Esophagus muscularis mucosa (tissue), 4 donors: Measurements from ENCODE around the gene ZNF524. TPM values are rescaled to one million over a fixed set of nuclear protein-coding genes. Genes with fewer than 3 reads are reported as not detected.

Experiments used
- DNase-seq: peaks from one replicate; pipeline ENCODE4 v3.0.0-alpha.2; 2017; ENCODE audit errors: extremely low spot score
- H3K27ac ChIP-seq, 4 donors: fragments of 200-600 bp; sonication (generic); replicated peaks in 1 of 4; 1 replicate in 3 of 4; 2 replicates in 1 of 4; pipeline ENCODE4 v1.5.1; 2016 to 2019; ENCODE audit warnings: mild to moderate bottlenecking in 1 of 4
- H3K27me3 ChIP-seq, 4 donors: fragments of 200-600 bp; sonication (generic); one replicate each; pipeline versions ENCODE4 v1.5.1 to v1.6.0; 2016 to 2019
- H3K36me3 ChIP-seq, 4 donors: fragments of 200-600 bp; sonication (generic); one replicate each; pipeline ENCODE4 v1.5.1; 2016 to 2019
- H3K4me1 ChIP-seq, 4 donors: fragments of 200-600 bp; sonication (generic); one replicate each; pipeline ENCODE4 v1.5.1; 2016 to 2019
- H3K4me3 ChIP-seq, 4 donors: fragments of 200-600 bp; sonication (generic); 1 replicate in 2 of 4; 2 replicates in 2 of 4; pipeline ENCODE4 v1.5.1; 2016 to 2019; ENCODE audit warnings: mild to moderate bottlenecking in 4 of 4, moderate library complexity in 1 of 4
- H3K9me3 ChIP-seq, 4 donors: fragments of 200-600 bp; sonication (generic); 1 replicate in 3 of 4; 2 replicates in 1 of 4; pipeline ENCODE4 v1.5.1; 2016 to 2019
- EP300 ChIP-seq: sonication (generic); formaldehyde crosslinking; IDR thresholded peaks from one replicate; pipeline ENCODE4 v1.6.1; 2017; ENCODE audit warnings: antibody characterized with exemption
- POLR2A ChIP-seq: fragments of 450-650 bp; IDR thresholded peaks from one replicate; pipeline ENCODE4 v1.6.1; 2017; ENCODE audit warnings: antibody characterized with exemption, moderate library complexity, mild to moderate bottlenecking, low read depth
- POLR2AphosphoS5 ChIP-seq, 2 donors: sonication (generic); formaldehyde crosslinking; IDR thresholded peaks; one replicate each; pipeline ENCODE4 v1.6.1; 2017; ENCODE audit warnings: antibody characterized with exemption in 2 of 2
- WGBS: methylation state at CpG from one replicate; pipeline ENCODE4 v1.1.5; 2018; 5-methylcytosine and 5-hydroxymethylcytosine counted together
- intact Hi-C: fragments of 100-400 bp; cut with DNase I; formaldehyde crosslinking; loops from one replicate; pipeline ENCODE4 v1.15.1; 2023
- total RNA-seq, 4 donors: library from RNA; depleted of rRNA; stranded (reverse); fragments of >200 nt; gene quantifications; one replicate each; pipeline versions ENCODE4 v1.1.0 to v1.2.1, GENCODE V29; 2016
- TF ChIP-seq, protein P1 (sequence below), 3 experiments: fragments of 200-600 bp in 2 of 3; fragments of 450-650 bp in 1 of 3; sonication (generic) in 2 of 3; IDR thresholded peaks; one replicate each; pipeline ENCODE4 v1.5.1; 2017 to 2019; ENCODE audit warnings: antibody characterized with exemption in 3 of 3, mild to moderate bottlenecking in 2 of 3, moderate library complexity in 1 of 3

The ZNF524 gene
- total RNA-seq, 4 donors from 2014 or later, result 20.5 to 36.2 (median 27.9) TPM

DNA sequence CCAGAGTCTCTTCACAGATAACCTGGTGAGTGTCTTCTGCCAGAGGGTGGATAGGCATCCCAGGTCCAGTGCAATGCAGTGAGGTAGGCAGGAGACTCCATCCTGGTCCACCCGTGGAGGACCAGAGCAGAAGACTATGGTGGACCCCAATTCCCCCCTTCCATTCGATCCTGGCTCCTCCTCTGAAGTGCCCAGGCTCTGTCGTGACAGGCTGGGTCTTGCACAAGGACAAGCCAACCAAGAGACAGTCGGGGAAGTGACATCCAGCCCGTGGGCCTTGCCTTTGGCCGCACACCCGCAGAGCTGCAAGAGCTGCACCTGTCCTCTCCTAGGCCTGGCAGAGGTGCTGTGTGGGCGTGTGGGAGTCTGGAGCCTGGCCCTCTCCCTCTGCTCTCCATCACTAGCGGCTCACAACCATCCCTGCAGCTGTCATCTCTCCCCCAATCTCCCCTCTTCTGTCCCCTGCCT, 21.2 kb downstream of the ZNF524 start:
- Histone ChIP-seq H3K4me1 (peaks cover 5 to 42% (median 33%) of the 10 kb centered on the region in 4 donors), H3K27me3 (no peaks in the 10 kb centered on the region), H3K9me3 (no peaks in the 10 kb centered on the region), H3K4me3 (no peak overlapping the region), H3K36me3 (peaks cover 11 to 44% (median 34%) of the 10 kb centered on the region in 4 donors), H3K27ac (no peak overlapping the region)
- DNase-seq, result no peak
- TF ChIP-seq, protein P1, sequence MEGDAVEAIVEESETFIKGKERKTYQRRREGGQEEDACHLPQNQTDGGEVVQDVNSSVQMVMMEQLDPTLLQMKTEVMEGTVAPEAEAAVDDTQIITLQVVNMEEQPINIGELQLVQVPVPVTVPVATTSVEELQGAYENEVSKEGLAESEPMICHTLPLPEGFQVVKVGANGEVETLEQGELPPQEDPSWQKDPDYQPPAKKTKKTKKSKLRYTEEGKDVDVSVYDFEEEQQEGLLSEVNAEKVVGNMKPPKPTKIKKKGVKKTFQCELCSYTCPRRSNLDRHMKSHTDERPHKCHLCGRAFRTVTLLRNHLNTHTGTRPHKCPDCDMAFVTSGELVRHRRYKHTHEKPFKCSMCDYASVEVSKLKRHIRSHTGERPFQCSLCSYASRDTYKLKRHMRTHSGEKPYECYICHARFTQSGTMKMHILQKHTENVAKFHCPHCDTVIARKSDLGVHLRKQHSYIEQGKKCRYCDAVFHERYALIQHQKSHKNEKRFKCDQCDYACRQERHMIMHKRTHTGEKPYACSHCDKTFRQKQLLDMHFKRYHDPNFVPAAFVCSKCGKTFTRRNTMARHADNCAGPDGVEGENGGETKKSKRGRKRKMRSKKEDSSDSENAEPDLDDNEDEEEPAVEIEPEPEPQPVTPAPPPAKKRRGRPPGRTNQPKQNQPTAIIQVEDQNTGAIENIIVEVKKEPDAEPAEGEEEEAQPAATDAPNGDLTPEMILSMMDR (IDR thresholded peaks at IDR 0.05), result no peak
- TF ChIP-seq POLR2AphosphoS5 (IDR thresholded peaks at IDR 0.05) (no peak), POLR2A (no peak), EP300 (no peak)
- 83% methylated on average over 5 of the region's 9 CpGs for WGBS
- intact Hi-C loops, result no loop called here

DNA sequence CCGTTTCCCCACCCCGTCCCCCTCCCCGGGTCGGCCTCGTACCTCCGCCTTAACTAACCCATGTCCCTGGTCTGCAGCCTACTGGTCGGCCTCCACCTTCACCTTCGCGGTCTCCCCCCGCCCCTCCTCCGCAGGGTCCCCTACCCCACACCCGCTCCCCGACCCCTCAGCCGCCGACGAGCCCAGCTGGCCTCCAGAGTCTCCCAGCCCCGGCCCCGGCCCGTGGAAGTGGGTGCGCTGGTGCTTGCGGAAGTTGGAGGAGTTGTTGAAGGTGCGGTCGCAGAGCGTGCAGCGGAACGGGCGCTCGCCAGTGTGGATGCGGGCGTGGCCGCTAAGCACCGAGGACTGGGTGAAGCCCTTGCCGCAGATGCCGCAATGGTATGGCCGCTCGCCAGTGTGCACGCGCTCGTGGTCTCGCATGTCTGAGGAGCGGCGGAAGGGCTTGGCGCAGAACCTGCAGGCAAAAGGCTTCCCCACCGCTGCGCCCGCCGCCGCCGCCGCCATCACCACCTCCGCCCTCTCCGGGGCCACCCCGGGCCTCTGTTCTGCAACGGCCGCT, 21.7 kb downstream of the ZNF524 start:
- 93% methylated on average over 45 of the region's 55 CpGs for WGBS
- intact Hi-C loops, result no loop called here
- TF ChIP-seq, protein P1 (IDR thresholded peaks at IDR 0.05), result no peak
- TF ChIP-seq EP300 (no peak), POLR2A (no peak), POLR2AphosphoS5 (IDR thresholded peaks at IDR 0.05) (no peak)
- no peak for DNase-seq
- Histone ChIP-seq H3K27me3 (no peaks in the 10 kb centered on the region), H3K4me3 (no peak overlapping the region), H3K4me1 (peaks cover 5 to 42% (median 33%) of the 10 kb centered on the region in 4 donors), H3K27ac (no peak overlapping the region), H3K9me3 (no peaks in the 10 kb centered on the region), H3K36me3 (peaks cover 6 to 38% (median 29%) of the 10 kb centered on the region in 4 donors)

DNA sequence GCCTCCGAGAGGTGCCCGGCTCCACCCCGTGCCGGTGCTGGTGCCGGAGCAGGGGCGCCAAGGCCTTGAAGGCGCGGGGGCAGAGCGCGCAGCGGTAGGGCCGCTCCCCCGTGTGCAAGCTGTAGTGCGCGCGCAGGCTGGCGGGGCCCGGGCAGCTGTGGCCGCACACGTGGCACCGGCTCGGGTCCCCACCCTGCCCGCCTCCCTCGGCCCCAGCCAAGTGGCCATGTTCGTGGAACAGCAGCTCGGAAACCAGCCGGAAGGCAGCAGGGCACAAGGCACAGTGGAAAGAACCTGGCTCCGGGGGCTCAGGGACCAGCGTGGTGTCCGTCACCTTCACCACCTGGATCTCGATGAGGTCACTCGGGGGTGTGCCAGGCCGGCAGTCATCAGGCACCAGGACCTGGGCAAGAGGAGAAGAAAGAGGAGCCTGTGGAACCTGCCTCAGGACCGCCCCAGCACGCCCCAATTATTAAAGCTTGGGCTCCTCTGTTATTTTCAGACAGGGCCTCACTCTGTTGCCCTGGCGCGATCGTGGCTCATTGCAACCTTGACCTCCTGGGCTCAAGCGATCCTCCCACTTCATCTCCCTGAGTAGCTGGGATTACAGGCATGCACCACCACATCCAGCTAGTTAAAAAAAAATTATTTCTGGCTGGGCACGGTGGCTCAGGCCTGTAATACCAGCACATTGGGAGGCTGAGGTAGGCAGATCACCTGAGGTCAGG, 22.3 kb downstream of the ZNF524 start:
- intact Hi-C loops, result no loop called here
- Histone ChIP-seq H3K27me3 (no peaks in the 10 kb centered on the region), H3K27ac (no peak overlapping the region), H3K4me3 (no peak overlapping the region), H3K9me3 (no peaks in the 10 kb centered on the region), H3K4me1 (peaks cover 5 to 42% (median 33%) of the 10 kb centered on the region in 4 donors), H3K36me3 (peaks cover 6 to 32% (median 22%) of the 10 kb centered on the region in 4 donors)
- whole genome bisulfite sequencing, result 88% methylated on average over 7 of the region's 40 CpGs
- no peak for TF ChIP-seq POLR2AphosphoS5 (IDR thresholded peaks at IDR 0.05)
- no peak for TF ChIP-seq POLR2A
- TF ChIP-seq, protein P1 (IDR thresholded peaks at IDR 0.05), result no peak
- TF ChIP-seq EP300, result no peak
- no peak for DNase-seq

DNA sequence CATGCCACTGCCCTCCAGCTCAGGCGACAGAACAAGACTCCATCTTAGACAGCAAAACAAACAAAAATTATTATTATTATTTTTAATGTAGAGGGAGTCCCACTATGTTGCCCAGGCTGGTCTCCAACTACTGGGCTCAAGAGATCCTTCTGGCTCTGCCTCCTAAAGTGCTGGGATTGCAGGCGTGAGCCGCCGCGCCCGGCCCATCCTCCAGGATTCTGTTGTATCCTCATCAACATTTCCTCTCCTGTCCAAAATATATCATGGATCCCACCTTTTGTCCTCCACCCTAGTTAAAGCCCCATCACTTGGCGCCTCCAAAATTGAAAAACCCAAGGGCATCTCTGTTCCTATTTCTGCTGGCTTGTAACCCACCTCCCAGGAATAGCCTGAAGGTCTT, 23.0 kb downstream of the ZNF524 start:
- peaks cover 6 to 25% (median 15%) of the 10 kb centered on the region in 4 donors for H3K36me3 ChIP-seq
- H3K9me3 ChIP-seq, result no peaks in the 10 kb centered on the region
- TF ChIP-seq EP300 (no peak), POLR2AphosphoS5 (IDR thresholded peaks at IDR 0.05) (no peak), POLR2A (no peak)
- TF ChIP-seq, protein P1 (IDR thresholded peaks at IDR 0.05), result no peak
- no peaks in the 10 kb centered on the region for H3K27me3 ChIP-seq
- no peak for DNase-seq
- intact Hi-C loops, result no loop called here
- peaks cover 5 to 42% (median 33%) of the 10 kb centered on the region in 4 donors for H3K4me1 ChIP-seq
- WGBS, result 98% methylated on average over 7 of the region's 7 CpGs
- no peak overlapping the region for H3K4me3 ChIP-seq
- peak overlapping the region in 2 of 4 donors; percentile 96 for H3K27ac ChIP-seq
